GM18499 (cell line): Measurements from ENCODE around the gene VAC14.

Source experiments
- ATAC-seq: cut with Tn5 transposase; IDR thresholded peaks from one replicate; pipeline ENCODE4 v1.9.1; 2021; ENCODE audit warnings: moderate number of reproducible peaks; ENCODE audit not compliant: insufficient read depth, unreplicated experiment

The VAC14 gene

GRCh38 chr16:70685061-70685937 is 115.7 kb downstream of the VAC14 start:
- ATAC-seq: no peak

GRCh38 chr16:70684146-70685060 is 116.6 kb downstream of the VAC14 start:
- no peak for ATAC-seq

GRCh38 chr16:70683146-70683944 is 117.6 kb downstream of the VAC14 start:
- ATAC-seq: no peak

- ATAC-seq: no peak
Measured at GRCh38 chr16:70682239-70683145, 118.5 kb downstream of the VAC14 start.

GRCh38 chr16:70681382-70682238 is 119.3 kb downstream of the VAC14 start:
- no peak for ATAC-seq

- no peak for ATAC-seq
Measured at GRCh38 chr16:70680495-70681381, 120.2 kb downstream of the VAC14 start.

GRCh38 chr16:70679671-70680494 is 121.1 kb downstream of the VAC14 start:
- ATAC-seq: no peak

- ATAC-seq: no peak
Measured at GRCh38 chr16:70678898-70679670, 121.9 kb downstream of the VAC14 start.

- no peak for ATAC-seq
Measured at GRCh38 chr16:70678121-70678897, 122.6 kb downstream of the VAC14 start.

- ATAC-seq: no peak
Measured at GRCh38 chr16:70677499-70678120, 123.3 kb downstream of the VAC14 start.

GRCh38 chr16:70676675-70677498 is 124.1 kb downstream of the VAC14 start:
- ATAC-seq: no peak

GRCh38 chr16:70675851-70676513 is 125.0 kb downstream of the VAC14 start:
- ATAC-seq: no peak

- no peak for ATAC-seq
Measured at GRCh38 chr16:70674221-70675014, 126.5 kb downstream of the VAC14 start.
